GM21367 (cell line): Measurements from ENCODE around the gene PPP1R1C.
"Not testable (repeated sequence)": the region's sequence is repeated elsewhere in the genome, so short reads cannot be mapped to it uniquely, and the experiment has no call there.

Source experiments
- ATAC-seq: cut with Tn5 transposase; IDR thresholded peaks from one replicate; pipeline ENCODE4 v1.9.1; 2021; ENCODE audit not compliant: unreplicated experiment

PPP1R1C gene

DNA sequence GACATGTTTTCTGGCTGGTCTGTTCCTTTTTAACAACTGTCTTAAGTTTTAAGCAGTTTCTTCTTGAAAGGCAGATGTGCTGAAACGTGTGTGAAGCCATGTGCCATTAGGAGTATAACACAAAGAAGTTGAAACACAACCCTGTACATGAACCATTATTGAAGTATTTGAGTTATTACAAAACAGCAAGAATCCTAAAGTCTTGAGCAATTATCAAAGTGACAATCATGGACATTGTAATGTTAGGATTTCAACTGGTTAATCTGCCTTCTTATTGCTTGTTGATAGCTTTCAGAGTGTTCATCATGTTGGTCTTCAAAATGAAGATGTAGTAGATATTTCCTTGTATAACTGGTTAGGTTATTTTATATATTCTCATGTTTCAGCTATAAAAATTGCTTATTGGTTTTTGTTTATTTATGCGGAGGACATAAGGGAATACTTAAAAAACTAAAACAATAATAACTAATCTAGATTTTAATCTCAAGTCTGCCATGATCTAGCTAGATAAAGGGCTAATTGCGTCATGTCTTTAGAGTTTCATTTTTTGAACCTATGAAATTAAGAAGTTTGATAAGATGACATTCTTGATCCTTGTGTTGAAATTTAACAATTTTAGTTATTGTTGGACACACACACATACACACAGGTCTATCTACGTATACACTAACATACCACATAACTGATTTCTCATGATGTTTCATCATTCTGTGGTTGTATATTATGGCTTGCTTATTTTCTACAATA, 21.1 kb downstream of the PPP1R1C start:
- ATAC-seq: no peak

DNA sequence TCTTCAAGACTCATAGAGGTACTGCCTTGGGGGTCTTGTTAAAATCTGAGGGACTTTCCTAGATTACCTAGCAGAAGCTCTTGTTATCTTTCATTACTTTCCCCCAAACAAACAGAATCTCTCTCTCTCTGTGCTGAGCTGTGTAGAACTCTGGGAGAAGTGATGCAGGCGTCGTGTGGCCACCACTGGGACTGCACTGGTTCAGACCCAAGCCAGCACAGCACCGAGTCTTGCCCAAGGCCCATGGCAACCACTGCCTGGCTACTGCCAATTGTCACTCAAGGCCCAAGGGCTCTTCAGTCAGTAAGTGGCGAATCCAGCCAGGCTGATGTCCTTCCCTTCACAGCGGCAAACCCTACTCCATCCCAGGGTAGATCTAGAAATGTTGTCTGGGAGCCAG, 28.6 kb downstream of the PPP1R1C start:
- no peak for ATAC-seq

DNA sequence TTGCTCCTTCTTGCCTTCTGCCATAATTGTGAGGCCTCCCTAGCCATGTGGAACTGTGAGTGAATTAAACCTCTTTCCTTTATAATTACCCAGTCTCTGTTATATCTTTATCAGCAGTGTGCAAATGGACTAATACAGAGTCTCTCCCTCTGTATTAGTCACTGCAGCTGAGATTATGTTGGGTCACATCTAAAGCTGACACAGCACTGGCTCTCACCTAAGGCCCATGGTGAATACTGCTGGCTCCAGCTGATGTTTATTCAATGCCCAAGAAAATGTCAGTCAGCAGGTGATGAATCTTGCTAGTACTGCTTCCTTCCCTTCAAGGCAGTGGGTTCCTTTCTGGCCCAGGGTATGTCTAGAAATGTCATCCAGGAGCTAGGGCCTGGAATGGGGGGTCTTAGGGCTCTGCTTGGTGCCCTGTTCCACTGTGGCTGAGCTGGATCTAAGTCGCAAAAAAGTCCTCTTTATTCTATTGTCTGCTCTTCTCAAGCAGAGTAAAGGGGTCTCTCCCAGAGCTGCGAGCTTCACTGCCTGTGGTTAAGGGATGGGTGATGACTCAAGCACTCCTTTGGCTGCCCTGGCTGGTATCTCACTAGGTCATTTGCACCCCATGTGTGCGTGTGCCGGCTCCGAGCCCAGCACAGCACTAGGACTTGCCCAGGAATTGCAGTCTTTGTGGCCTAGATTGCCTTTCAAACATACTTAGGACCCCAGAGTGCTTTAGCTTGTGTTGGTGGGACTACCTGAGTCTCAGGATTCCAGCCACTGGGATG, 29.9 kb downstream of the PPP1R1C start:
- no peak for ATAC-seq

DNA sequence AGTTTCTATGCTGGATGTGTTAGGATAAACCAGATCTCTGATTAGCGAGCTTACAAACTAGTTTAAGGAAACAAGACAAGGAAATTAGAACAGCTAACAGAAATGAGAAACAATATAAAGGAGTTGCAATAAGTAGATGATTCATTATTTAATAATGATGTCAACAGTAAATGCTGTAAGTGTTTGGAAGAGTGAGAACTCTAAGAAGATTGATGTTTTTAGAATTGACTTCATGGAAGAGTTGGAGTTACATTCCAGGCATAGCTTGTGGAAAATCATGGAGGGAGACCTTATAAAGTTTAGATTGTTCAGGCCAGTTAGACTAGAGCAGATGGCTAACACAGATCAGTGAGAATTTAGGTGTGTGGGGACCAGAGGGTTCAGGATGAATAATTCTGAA, 32.6 kb downstream of the PPP1R1C start:
- no peak for ATAC-seq

DNA sequence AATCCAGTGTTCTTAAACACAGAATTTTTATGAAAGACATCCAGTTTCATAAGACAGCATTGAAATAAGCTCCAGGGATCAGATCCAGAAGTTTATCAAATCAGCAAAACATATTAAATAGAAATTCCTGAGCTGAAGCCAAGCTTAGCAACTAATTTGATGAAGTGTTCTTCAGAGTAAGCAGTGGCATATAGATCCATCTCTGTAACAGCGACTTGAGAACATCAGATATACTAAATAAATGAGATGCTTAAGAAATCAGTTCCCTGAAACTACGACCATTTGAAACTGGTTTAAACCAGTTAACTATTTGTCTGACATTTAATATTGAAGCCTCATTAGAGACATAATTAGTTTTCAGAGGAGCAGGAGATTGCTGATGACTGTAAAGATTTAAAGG, 34.1 kb downstream of the PPP1R1C start:
- no peak for ATAC-seq

DNA sequence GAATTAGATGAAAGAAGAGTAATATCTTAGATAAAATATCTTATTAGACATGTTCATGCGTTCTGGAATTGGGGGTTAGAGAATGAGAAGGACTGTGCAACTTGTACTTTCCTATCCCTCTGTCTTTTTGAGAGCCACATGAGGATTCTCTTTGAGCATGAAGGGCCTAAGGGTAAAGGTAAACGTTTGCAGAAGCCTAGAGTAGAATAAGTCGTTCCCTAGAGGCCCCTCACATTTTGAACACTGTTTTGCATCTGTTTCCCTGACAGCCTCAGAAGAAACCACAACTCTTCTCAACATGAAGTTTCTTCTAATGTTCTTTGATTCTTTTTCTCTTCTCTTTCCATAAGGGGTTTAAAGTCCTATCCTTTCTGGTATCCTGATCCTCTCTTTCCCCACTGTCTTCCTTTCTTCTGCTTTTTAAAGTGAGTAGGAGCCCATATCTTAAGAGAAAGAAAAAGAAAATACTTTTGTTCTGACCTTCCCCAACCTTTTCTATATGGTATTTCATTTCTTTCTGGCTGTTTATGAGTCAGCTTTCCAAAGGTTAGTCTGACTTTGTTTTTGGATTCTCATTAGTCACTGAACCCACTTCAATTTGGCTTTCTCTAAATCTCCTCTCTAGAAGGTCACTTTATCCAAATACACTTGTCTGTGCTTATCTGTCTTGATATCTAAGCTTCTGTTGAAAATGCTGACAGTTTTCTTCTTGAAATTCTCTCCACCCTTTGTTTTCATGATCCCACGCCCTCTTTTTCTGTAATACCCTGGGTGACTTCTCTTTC, 34.8 kb downstream of the PPP1R1C start:
- no peak for ATAC-seq

DNA sequence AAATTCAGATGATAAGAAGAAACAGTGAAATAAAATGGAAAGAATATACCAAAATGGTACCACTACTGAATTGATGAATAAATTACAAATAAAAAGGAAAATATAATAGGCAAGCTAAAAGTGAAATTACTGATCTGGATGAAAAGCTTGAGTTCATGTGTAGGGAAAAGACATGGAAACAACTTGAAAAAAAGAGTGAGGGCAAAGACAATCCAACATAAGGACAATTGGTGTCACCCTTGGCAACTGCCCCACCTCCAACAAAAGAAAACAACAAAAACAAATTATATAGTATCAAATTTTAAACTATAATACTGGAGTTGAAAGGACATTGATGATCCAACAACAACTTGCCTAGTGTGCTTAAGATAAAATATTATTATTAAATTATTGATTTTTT, 37.6 kb downstream of the PPP1R1C start:
- ATAC-seq: no peak

DNA sequence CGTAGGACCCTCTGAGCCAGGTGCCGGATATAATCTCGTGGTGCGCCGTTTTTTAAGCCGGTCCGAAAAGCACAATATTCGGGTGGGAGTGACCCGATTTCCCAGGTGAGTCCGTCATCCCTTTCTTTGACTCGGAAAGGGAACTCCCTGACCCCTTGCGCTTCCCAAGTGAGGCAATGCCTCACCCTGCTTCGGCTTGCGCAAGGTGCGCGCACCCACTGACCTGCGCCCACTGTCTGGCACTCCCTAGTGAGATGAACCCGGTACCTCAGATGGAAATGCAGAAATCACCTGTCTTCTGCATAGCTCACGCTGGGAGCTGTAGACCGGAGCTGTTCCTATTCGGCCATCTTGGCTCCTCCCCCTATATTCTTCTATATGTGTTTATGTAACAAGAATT, 45.2 kb downstream of the PPP1R1C start:
- not testable (repeated sequence) for ATAC-seq

DNA sequence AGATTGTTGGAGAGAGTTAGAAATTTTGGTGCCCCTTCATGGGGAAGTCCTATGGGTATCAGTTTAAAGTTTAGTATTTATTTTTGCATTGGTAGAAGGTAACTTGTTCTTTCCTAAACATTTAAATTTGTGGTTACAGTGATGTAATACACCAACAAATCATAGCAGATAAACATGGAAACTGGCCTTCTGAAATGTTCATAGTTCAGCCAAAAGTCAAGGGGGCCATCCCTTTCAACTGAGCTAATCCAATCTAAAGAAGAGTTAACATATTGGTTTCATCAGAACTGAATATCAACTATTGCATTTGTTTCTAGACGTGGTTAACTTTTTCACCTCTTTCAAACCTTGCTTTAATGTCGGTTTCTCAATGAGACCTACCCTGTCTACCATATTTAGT, 46.3 kb downstream of the PPP1R1C start:
- ATAC-seq: no peak

DNA sequence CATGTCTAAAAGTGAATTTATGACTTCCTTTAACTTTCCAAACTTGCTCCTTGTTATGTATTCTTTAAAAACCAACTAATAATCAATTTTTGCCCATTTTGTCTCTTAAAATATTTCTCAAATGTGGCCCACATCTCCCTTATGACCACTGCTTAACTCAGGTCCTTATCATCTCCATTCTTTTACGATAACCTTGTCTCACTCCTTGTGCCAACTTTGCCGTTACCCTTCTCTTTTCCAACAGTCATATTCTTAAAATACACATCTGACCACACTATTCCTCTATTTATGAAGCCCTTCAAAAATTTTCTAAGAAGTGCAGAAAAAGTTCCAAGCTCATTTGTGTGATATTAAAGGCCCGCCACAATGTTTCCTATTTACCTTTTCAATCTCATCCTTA, 47.8 kb downstream of the PPP1R1C start:
- no peak for ATAC-seq

DNA sequence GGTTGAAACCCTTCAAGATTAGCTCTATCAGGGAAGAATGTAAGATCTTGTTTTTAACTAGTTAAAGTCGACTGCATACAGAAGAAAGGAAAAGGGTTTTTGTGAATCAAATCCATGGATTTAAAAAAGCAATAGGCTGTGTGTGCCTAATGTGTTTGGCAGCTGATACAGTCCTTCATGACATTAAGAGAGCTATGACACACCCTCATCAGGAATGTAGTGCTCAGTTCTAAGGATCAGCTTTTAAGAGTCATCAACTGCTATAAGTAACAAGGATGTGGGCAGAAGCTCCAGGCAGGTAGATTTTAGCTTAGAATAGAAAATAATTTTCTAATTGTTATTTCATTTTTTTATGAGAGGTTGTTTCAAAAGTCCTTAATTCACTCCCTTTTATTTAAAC, 52.9 kb downstream of the PPP1R1C start:
- no peak for ATAC-seq

DNA sequence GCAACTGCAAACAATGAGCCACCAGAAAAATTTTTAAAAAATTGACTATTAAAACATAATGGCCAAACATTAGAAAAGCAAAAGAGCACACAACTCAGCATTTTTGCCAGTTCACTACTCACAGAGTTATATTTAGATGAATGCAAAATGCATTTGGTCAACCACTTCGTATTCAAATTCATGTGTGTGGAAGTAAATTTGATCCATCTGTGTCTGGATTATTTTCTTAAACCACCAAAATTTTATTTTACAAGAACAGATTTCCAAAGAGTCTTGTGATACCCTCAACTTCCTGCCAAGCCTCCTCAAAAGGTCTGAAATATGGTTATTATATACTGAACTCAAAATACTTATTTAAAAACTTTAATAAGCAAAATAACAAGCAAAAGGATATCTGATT, 57.4 kb downstream of the PPP1R1C start:
- no peak for ATAC-seq

DNA sequence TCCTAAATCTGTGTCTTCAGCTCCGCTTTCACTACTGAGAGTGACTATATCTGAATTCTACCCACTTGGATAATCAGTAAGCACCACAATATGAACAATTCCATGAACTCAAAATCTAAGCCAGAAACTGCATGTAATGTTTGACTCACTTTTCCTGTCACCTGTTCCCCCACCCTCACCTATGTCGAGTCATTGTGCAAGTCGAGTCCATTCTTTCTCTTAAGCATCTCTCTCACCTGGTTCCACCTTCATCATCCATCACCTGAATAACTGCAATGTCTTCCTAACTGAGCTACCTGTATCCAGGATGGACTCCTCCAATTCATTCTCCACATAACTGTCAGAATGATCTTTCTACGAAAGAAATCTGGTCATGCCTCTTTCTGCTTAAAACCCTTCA, 58.2 kb downstream of the PPP1R1C start:
- no peak for ATAC-seq

DNA sequence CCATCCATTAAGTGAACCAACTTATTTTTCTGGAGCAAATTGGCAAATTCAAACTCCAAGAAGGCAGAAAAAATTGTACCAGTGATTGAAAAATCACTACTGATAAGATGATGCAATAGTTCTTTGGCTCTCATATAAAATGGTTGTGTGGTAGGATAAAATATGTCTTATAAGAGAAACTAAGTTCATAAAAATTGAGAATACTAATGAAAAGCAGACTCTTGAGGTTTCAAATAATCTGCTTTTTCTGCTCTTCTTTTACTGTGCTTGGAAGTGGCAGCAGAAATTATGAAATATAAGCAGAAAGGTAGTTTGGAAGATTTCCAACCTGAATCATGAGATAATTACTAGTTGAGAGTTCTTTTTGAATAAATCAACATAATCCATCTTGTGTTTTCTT, 61.9 kb downstream of the PPP1R1C start:
- no peak for ATAC-seq

DNA sequence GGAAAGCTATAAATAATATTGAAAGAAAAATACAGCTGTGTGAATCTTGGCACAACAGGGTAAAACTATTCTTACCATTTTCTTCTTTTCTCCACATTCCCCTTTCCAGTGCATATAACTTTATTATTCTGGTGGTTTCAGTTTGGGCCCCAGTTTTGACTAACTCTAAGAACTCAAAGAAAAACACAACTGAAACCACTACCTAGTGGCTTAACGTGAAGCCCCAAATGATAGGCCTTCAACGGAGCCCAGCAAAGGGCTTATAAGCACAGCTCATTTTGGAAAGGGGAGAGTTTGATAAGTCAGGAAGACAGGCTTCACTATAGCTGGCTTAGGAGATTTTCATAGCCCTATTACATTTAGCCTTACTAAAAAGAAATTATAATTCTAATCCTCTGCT, 62.4 kb downstream of the PPP1R1C start:
- ATAC-seq: no peak

DNA sequence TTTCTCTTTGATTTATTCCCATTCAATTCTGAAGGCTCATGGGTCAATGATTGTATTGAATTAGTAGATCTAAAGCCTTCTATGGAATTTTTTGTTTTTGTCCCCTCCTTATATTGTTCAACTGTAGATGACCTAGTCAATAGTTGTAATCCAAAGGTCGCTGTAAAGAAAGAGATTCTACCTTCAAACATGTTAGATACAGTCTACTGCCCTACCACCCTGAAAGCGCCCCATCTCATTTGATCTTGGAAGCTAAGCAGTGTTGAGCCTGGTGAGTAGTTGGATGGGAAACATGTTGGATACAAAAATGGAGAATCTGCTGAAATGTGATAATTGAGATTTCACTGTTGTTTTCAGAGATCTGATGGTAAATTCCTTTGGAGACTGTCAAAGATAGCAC, 63.0 kb downstream of the PPP1R1C start:
- no peak for ATAC-seq

DNA sequence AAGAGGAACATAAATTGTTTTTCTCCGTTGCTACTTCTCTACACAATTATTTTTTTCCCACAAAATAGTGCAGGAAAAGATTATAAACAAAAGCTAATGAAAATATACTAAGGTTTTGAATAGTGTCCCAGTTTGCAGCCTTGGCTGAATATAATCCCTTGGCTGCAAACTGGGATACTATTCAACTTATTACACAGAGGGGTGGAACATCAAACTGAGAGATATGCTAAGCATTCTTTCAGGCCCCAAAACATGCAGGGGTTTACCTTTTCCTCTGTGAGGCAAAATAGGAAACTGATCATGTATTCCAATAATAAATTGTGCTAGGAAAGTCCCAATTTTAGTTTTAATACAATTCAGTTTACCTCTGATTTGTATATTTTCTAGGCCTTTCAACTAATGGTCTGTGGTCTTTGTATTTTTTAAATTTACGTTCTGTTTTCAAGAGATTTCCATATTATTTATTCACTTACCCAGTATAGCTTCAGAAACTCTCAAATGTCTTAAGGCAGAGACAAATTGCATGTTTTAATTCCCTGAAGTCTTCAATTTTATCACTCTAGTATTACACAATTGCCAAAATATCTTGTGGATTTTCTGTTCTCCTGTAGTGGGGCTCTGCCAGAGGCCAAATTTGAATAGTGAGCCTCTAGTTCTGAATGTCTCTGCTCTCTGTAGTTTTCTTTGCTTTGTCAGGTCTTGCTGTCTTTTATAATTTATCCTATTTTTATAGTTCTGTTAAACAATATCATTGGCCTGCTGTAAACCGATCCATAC, 63.9 kb downstream of the PPP1R1C start:
- ATAC-seq: no peak

DNA sequence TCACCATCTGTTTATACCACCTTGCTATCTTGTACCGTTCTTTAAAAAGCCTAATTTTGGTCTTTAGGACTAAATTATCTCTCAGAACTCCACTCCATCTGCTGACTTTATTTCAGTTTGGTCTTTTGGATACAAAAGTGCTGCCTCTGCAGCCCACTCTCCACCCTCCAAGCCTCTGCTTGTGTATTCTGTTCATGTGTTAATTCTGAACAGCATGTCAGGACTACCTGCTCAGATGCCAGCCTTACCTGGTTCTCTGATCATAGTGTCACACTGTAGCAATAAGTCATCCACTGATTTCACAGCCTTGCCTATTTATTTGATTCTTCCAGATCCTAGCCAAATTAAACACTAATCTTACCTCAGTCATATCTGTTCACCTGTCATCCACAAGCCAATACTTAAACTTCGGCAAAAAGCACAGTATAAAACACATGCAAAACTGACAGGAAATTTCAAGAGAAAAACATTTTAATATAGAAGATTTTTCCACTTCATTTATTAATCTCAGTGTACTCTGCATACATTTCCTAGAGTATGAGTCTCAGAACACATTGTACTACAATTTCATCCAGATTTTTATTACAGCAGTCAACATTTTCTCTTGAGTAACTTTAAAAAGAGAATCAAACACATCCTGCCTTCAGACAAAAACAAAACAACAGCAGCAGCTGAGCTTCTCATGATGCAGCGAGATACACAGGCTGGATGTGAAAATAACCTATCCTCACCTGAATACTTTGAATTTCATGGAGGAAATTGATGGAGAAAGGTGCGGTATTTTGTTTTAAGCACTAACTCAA, 64.9 kb downstream of the PPP1R1C start:
- ATAC-seq: no peak

DNA sequence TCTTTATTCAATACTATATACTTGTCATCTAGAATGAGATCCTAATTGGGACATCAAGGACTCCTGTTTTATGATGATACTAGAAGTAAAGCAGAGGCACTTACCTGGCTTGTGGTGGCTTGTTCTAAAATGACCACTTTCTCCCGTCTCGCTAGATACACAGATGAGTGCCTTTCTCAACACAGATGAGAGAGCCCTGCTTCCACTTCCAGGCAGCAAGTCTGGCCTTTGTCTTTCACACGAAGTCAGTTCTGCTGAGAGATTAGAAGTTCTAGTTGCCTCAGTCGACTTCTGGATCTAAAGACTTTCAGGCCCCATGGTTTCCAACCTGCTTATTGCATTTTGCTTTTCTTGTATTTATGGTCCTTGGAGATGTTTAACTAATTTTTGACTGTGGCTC, 70.3 kb downstream of the PPP1R1C start:
- no peak for ATAC-seq

DNA sequence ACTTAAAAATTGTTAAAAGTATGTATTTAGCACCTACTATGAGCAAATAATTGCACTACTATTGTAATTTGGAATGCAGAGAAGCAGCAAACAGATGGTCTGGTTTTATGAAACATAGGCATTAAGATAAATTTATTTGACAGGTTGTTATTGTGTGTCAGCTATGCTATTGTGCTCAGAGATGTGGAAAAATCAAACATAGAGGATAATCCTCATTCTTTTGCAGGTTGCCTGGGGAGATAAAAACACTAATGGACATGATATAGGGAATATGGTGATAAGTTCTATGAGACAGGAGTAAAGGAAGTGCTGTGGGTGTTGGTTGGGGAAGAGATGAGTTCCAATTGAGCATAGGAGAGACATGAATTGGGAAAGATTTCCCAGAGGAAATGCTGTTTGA, 71.3 kb downstream of the PPP1R1C start:
- ATAC-seq: no peak
